K562 (cell line): ENCODE data around the gene CCDC60. TPM values are rescaled to one million over a fixed set of nuclear protein-coding genes. Genes with fewer than 3 reads are reported as not detected.

Source experiments
- ATAC-seq: fragments of 200-7000 bp; cut with Tn5 transposase; 3 replicates; pipeline ENCODE4 v1.9.1; 2020; ENCODE audit warnings: moderate library complexity
- BruUV-seq: library from RNA; stranded (reverse); fragments of 400-500 nt; replicated peaks from 2 replicates; lab custom pipeline; 2021; lab: Mats Ljungman, UMichigan
- CTCF ChIA-PET: fragments of 300-600 bp; formaldehyde crosslinking; extraction: SDS; loops from one replicate; lab custom pipeline; 2021; ENCODE audit warnings: low intra/inter-chr PET ratio; lab: Yijun Ruan, JAX
- POLR2A ChIA-PET: fragments of 300-600, 350-650 bp; sonication (Branson Sonifier 250); formaldehyde crosslinking; extraction: SDS; loops from one replicate; lab custom pipeline; 2021; ENCODE audit warnings: antibody characterized with exemption, inconsistent platforms; lab: Yijun Ruan, JAX
- DNase-seq, 4 experiments: peaks; one replicate each; pipeline versions ENCODE4 v3.0.0 to v3.0.0-alpha.2; 2011 to 2018; ENCODE audit warnings: low spot score in 3 of 4, mixed read lengths in 3 of 4; ENCODE audit errors: extremely low read depth in 1 of 4
- FAIRE-seq: peaks from 2 replicates; lab custom pipeline; 2011; peaks lifted over from hg19 to GRCh38; lab: Jason Lieb, UNC
- H2AFZ ChIP-seq: 2 replicates; pipeline ENCODE4 v1.6.0; 2011; ENCODE audit warnings: low read depth, low read length, control low read depth, inconsistent platforms
- H3K27ac ChIP-seq: fragments of 200-600 bp; 3 replicates; pipeline ENCODE4 v1.8.0; 2011; ENCODE audit warnings: low read depth, mild to moderate bottlenecking, control low read depth, inconsistent platforms, low read length, moderate library complexity, mixed read lengths; ENCODE audit errors: extremely low read depth
- H3K27me3 ChIP-seq, 2 experiments: fragments of 300-600 bp in 1 of 2; 2 replicates in 1 of 2; 3 replicates in 1 of 2; pipeline versions ENCODE4 v1.6.0 to v1.8.0; 2011; ENCODE audit warnings: inconsistent platforms in 2 of 2, low read length in 2 of 2, mild to moderate bottlenecking in 1 of 2, mixed read lengths in 1 of 2, moderate library complexity in 1 of 2; ENCODE audit not compliant: control insufficient read depth in 2 of 2, insufficient read depth in 2 of 2
- H3K36me3 ChIP-seq: fragments of 300-600 bp; 3 replicates; pipeline ENCODE4 v1.8.0; 2011; ENCODE audit warnings: mild to moderate bottlenecking, low read length, inconsistent platforms; ENCODE audit not compliant: control insufficient read depth, insufficient read depth
- H3K4me1 ChIP-seq, 2 experiments: fragments of 200-600 bp in 1 of 2; replicated peaks in 1 of 2; 2 replicates in 1 of 2; 3 replicates in 1 of 2; pipeline versions ENCODE4 v1.5.1 to v1.8.0; 2011; ENCODE audit warnings: inconsistent platforms in 2 of 2, low read length in 2 of 2, mild to moderate bottlenecking in 1 of 2, mixed read lengths in 1 of 2, moderate library complexity in 1 of 2; ENCODE audit not compliant: control insufficient read depth in 2 of 2, insufficient read depth in 2 of 2
- H3K4me2 ChIP-seq: 2 replicates; pipeline ENCODE4 v1.6.1; 2011; ENCODE audit warnings: low read length, control low read depth, inconsistent platforms, mixed read lengths; ENCODE audit not compliant: insufficient read depth
- H3K4me3 ChIP-seq: fragments of 200-600 bp; sonication (generic), shearing (Covaris generic); 2 replicates; pipeline ENCODE4 v1.5.1; 2016; ENCODE audit warnings: control low read depth, inconsistent platforms
- H3K79me2 ChIP-seq: fragments of 200-600 bp; 3 replicates; pipeline ENCODE4 v1.8.0; 2011; ENCODE audit warnings: low read length, inconsistent platforms; ENCODE audit not compliant: control insufficient read depth, insufficient read depth
- H3K9ac ChIP-seq, 2 experiments: 2 replicates each; pipeline versions ENCODE4 v1.6.0 to v1.6.1; 2011; ENCODE audit warnings: low read depth in 2 of 2, low read length in 2 of 2, control low read depth in 1 of 2, inconsistent platforms in 1 of 2, mild to moderate bottlenecking in 1 of 2, mixed read lengths in 1 of 2; ENCODE audit not compliant: insufficient read depth in 1 of 2
- H3K9me1 ChIP-seq: one replicate; pipeline ENCODE4 v1.6.0; 2011; ENCODE audit warnings: inconsistent platforms, mild to moderate bottlenecking, low read length, moderate library complexity; ENCODE audit not compliant: control insufficient read depth, insufficient read depth
- H3K9me3 ChIP-seq: replicated peaks from 2 replicates; pipeline ENCODE4 v1.5.1; 2011; ENCODE audit warnings: low read depth, low read length, inconsistent platforms; ENCODE audit not compliant: control insufficient read depth, insufficient read depth
- H4K20me1 ChIP-seq: replicated peaks from 2 replicates; pipeline ENCODE4 v1.6.1; 2011; ENCODE audit warnings: low read length, inconsistent platforms, mixed read lengths; ENCODE audit not compliant: control insufficient read depth, insufficient read depth
- ADNP ChIP-seq: fragments of 200-800 bp; sonication (Bioruptor generic); IDR thresholded peaks from 2 replicates; pipeline ENCODE4 v1.6.1; 2016; ENCODE audit warnings: missing genetic modification characterization, missing compliant biosample characterization
- BACH1 ChIP-seq: fragments of 200-800 bp; sonication (Bioruptor generic); IDR thresholded peaks from 2 replicates; pipeline ENCODE4 v1.6.1; 2016; ENCODE audit warnings: missing genetic modification characterization, missing compliant biosample characterization
- C11orf30 ChIP-seq: fragments of 450-650 bp; IDR thresholded peaks from 2 replicates; pipeline ENCODE4 v1.6.1; 2016; ENCODE audit warnings: low read depth, mild to moderate bottlenecking
- EWSR1 ChIP-seq: fragments of 450-650 bp; IDR thresholded peaks from 2 replicates; pipeline ENCODE4 v1.6.1; 2018; ENCODE audit warnings: borderline replicate concordance, mild to moderate bottlenecking, low read depth, moderate library complexity; ENCODE audit not compliant: partially characterized antibody
- HDAC3 ChIP-seq: fragments of 450-650 bp; IDR thresholded peaks from 2 replicates; pipeline ENCODE4 v1.6.1; 2018; ENCODE audit warnings: borderline replicate concordance, mild to moderate bottlenecking, moderate library complexity; ENCODE audit not compliant: partially characterized antibody
- JUNB ChIP-seq: fragments of 450-650 bp; formaldehyde crosslinking; conservative IDR thresholded peaks from 2 replicates; pipeline ENCODE4 v1.4.0; 2020; ENCODE audit warnings: mild to moderate bottlenecking
- MAFF ChIP-seq: IDR thresholded peaks from 2 replicates; pipeline ENCODE4 v1.6.1; 2012; ENCODE audit warnings: low read length, improper control_type of control experiment
- MAFG ChIP-seq: fragments of 450-650 bp; conservative IDR thresholded peaks from 2 replicates; pipeline ENCODE4 v1.6.1; 2016; ENCODE audit warnings: missing genetic modification characterization, missing compliant biosample characterization
- MAFK ChIP-seq: IDR thresholded peaks from 2 replicates; pipeline ENCODE4 v1.6.1; 2011; ENCODE audit warnings: low read length, improper control_type of control experiment
- MCM2 ChIP-seq: fragments of 450-650 bp; IDR thresholded peaks from 2 replicates; pipeline ENCODE4 v1.6.1; 2017; ENCODE audit warnings: low read depth, mild to moderate bottlenecking
- OTX1 ChIP-seq: fragments of 450-650 bp; formaldehyde crosslinking; IDR thresholded peaks from 2 replicates; pipeline ENCODE4 v1.4.0; 2022; ENCODE audit warnings: mild to moderate bottlenecking
- PML ChIP-seq: IDR thresholded peaks from 2 replicates; pipeline ENCODE4 v1.6.1; 2012; ENCODE audit warnings: low read length, inconsistent platforms
- POLR2AphosphoS5 ChIP-seq: IDR thresholded peaks from 2 replicates; pipeline ENCODE4 v1.6.1; 2011; ENCODE audit warnings: mild to moderate bottlenecking, low read depth, low read length, moderate library complexity; ENCODE audit not compliant: control insufficient read depth, insufficient read depth
- RAD21 ChIP-seq, 2 experiments: fragments of 250-450 bp in 1 of 2; fragments of 450-650 bp in 1 of 2; sonication (Bioruptor Pico) in 1 of 2; formaldehyde crosslinking in 1 of 2; IDR thresholded peaks in 1 of 2; conservative IDR thresholded peaks in 1 of 2; 2 replicates each; pipeline versions ENCODE4 v1.4.0 to v1.8.0; 2020 to 2022; ENCODE audit warnings: mild to moderate bottlenecking in 2 of 2, moderate library complexity in 1 of 2
- RBBP5 ChIP-seq: fragments of 200-600 bp; sonication (generic); IDR thresholded peaks from 2 replicates; pipeline ENCODE4 v1.6.1; 2012; ENCODE audit warnings: borderline replicate concordance, mild to moderate bottlenecking, low read length, control low read depth, inconsistent platforms; ENCODE audit not compliant: insufficient read depth, poor library complexity, severe bottlenecking
- RBM17 ChIP-seq: fragments of 200-400 bp; formaldehyde crosslinking; IDR thresholded peaks from 2 replicates; pipeline ENCODE4 v1.6.1; 2017; ENCODE audit warnings: low read depth, mild to moderate bottlenecking, low read length, borderline replicate concordance
- SLC30A9 ChIP-seq: fragments of 250-450 bp; sonication (Bioruptor Pico); IDR thresholded peaks from 2 replicates; pipeline ENCODE4 v1.8.0; 2022; ENCODE audit warnings: mild to moderate bottlenecking, moderate library complexity
- STAT5B ChIP-seq: fragments of 250-450 bp; sonication (Bioruptor Pico); IDR thresholded peaks from 2 replicates; pipeline ENCODE4 v1.8.0; 2021; ENCODE audit warnings: mild to moderate bottlenecking, inconsistent platforms
- TBL1XR1 ChIP-seq, 2 experiments: IDR thresholded peaks; 2 replicates each; pipeline ENCODE4 v1.6.1; 2012; ENCODE audit warnings: improper control_type of control experiment in 2 of 2, low read length in 2 of 2, mild to moderate bottlenecking in 1 of 2
- ZNF316 ChIP-seq: fragments of 450-650 bp; IDR thresholded peaks from 2 replicates; pipeline ENCODE4 v1.6.1; 2016
- ZNF696 ChIP-seq: fragments of 250-450 bp; sonication (Bioruptor Pico); conservative IDR thresholded peaks from 2 replicates; pipeline ENCODE4 v1.4.0; 2020; ENCODE audit warnings: mild to moderate bottlenecking, moderate library complexity
- WGBS: fragments of 100-300 bp; shearing (Covaris generic); methylation state at CpG from one replicate; pipeline ENCODE4 v1.1.6; 2016; ENCODE audit warnings: low coverage, mixed read lengths; ENCODE audit not compliant: insufficient coverage; ENCODE audit errors: missing lambda C conversion rate; 5-methylcytosine and 5-hydroxymethylcytosine counted together
- in situ Hi-C: fragments of 300-500 bp; cut with MboI; formaldehyde crosslinking; loops from 4 replicates; pipeline ENCODE4 v1.15.0; 2018; ENCODE audit warnings: inconsistent platforms, mixed read lengths
- intact Hi-C: fragments of 100-400 bp; cut with micrococcal nuclease; formaldehyde crosslinking; loops from 2 replicates; pipeline ENCODE4 v1.14.2; 2022
- polyA plus RNA-seq, 8 experiments: library from polyadenylated mRNA; depleted of rRNA in 4 of 8; stranded (reverse) in 5 of 8; unstranded in 3 of 8; fragments of >200 nt; fragmentation: Nextera tagmentation in 2 of 8; fragmentation: Illumina TruSeq in 1 of 8; extraction: Ambion mirVana in 2 of 8; extraction: Trizol in 1 of 8; gene quantifications; 2 replicates each; pipeline versions ENCODE4 v1.2.1 to v1.2.3, GENCODE V29; 2011 to 2014; ENCODE audit warnings: inconsistent platforms in 1 of 8, missing spikeins in 1 of 8
- total RNA-seq, 7 experiments: library from RNA; depleted of rRNA in 6 of 7; stranded (reverse); fragments of >200 nt in 6 of 7; fragmentation: Illumina TruSeq in 2 of 7; extraction: Trizol in 2 of 7; gene quantifications; 2 replicates each; pipeline versions ENCODE4 v1.2.1 to v1.2.3, GENCODE V29; 2011 to 2021; ENCODE audit warnings: low replicate concordance in 1 of 7
- TF ChIP-seq, protein P1 (sequence below): fragments of 450-650 bp; formaldehyde crosslinking; IDR thresholded peaks from 2 replicates; pipeline ENCODE4 v1.4.0; 2020; ENCODE audit warnings: mild to moderate bottlenecking, mixed read lengths
- TF ChIP-seq, protein P2 (sequence below): sonication (generic); formaldehyde crosslinking; IDR thresholded peaks from 2 replicates; pipeline ENCODE4 v1.8.0; 2022; ENCODE audit warnings: mild to moderate bottlenecking, missing genetic modification reagents

CCDC60 gene
- total and polyA plus RNA-seq, 9 of the 15 experiments (the other 6 are each of a cell fraction or from before 2014, with no cell fraction given), result not detected

DNA sequence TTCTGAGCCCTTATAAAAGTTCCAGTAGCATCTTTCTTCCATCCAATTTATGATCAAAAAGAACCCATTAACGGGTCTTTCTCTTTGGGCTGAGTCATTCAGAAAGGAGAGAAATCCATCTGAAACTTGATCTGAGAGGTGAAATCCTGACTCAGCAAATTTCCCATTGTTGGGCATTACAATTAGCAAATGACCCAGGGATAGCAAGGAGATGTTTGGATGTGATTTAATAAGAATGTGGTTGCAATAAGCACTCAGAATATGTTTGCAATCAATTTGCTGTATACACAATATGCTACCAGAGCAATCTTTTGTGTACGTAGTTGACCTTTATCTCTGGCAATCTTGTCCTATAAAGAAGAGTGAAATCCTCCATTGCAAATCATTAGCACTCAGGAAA is 122.7 kb downstream of the CCDC60 start:
- Histone ChIP-seq H3K4me2 (no peak overlapping the region), H3K4me3 (no peak overlapping the region), H3K79me2 (no peaks in the 10 kb centered on the region), H3K9me1 (no peaks in the 10 kb centered on the region), H3K27me3 (no peaks in the 10 kb centered on the region), H3K9ac (no peak overlapping the region), H3K27ac (no peak overlapping the region), H3K36me3 (no peaks in the 10 kb centered on the region), H3K9me3 (no peaks in the 10 kb centered on the region), H3K4me1 (no peaks in the 10 kb centered on the region), H2AFZ (no peak overlapping the region), H4K20me1 (no peaks in the 10 kb centered on the region; the same call in 1 of the 2 replicates)
- ATAC-seq, result no peak
- WGBS, result 0% methylated on average over 2 of the region's 2 CpGs
- POLR2A ChIA-PET, result no interaction called here
- TF ChIP-seq, protein P1, sequence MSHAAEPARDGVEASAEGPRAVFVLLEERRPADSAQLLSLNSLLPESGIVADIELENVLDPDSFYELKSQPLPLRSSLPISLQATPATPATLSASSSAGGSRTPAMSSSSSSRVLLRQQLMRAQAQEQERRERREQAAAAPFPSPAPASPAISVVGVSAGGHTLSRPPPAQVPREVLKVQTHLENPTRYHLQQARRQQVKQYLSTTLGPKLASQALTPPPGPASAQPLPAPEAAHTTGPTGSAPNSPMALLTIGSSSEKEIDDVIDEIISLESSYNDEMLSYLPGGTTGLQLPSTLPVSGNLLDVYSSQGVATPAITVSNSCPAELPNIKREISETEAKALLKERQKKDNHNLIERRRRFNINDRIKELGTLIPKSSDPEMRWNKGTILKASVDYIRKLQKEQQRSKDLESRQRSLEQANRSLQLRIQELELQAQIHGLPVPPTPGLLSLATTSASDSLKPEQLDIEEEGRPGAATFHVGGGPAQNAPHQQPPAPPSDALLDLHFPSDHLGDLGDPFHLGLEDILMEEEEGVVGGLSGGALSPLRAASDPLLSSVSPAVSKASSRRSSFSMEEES (CRISPR knock-in tag), result no peak
- TF ChIP-seq PML, result no peak
- peak; percentile 95 for TF ChIP-seq C11orf30
- no peak for TF ChIP-seq OTX1 (CRISPR knock-in tag)
- TF ChIP-seq MAFG (tag), result peak; percentile 97
- no peak for TF ChIP-seq POLR2AphosphoS5
- no peak for TF ChIP-seq RAD21 (CRISPR knock-in tag; conservative IDR thresholded peaks at IDR 0.05 in 1 of 2, IDR thresholded peaks at IDR 0.05 in 1 of 2)
- TF ChIP-seq RBBP5, result no peak
- TF ChIP-seq MAFF, result peak; percentile 99
- peak; percentile 84; the same call in 1 of the 2 replicates for TF ChIP-seq BACH1 (tag)
- TF ChIP-seq EWSR1, result no peak
- TF ChIP-seq SLC30A9, result no peak
- TF ChIP-seq ADNP (tag), result no peak
- TF ChIP-seq HDAC3, result no peak
- no peak for TF ChIP-seq TBL1XR1 (IDR thresholded peaks at IDR 0.05; ENCODE audit: low read length in 2 of 2)
- TF ChIP-seq MCM2, result no peak
- no peak for TF ChIP-seq STAT5B (CRISPR knock-in tag)
- no peak for TF ChIP-seq JUNB (CRISPR knock-in tag)
- TF ChIP-seq ZNF316, result peak; percentile 97
- TF ChIP-seq ZNF696, result no peak
- TF ChIP-seq, protein P2, sequence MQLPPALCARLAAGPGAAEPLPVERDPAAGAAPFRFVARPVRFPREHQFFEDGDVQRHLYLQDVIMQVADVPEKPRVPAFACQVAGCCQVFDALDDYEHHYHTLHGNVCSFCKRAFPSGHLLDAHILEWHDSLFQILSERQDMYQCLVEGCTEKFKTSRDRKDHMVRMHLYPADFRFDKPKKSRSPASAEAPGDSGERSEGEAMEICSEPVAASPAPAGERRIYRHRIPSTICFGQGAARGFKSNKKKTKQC (CRISPR knock-in tag), result no peak
- TF ChIP-seq MAFK, result peak; percentile 99
- no peak for TF ChIP-seq RBM17
- no peak for DNase-seq
- CTCF ChIA-PET, result no interaction called here
- FAIRE-seq, result no peak
- intact Hi-C loops (no loop called here), in situ Hi-C loops (no loop called here)
- no TSS peak for BruUV-seq
